Measurements from ENCODE around the gene FAM174C.
"Not testable (repeated sequence)": the region's sequence is repeated elsewhere in the genome, so short reads cannot be mapped to it uniquely, and the experiment has no call there.

Gene FAM174C

DNA sequence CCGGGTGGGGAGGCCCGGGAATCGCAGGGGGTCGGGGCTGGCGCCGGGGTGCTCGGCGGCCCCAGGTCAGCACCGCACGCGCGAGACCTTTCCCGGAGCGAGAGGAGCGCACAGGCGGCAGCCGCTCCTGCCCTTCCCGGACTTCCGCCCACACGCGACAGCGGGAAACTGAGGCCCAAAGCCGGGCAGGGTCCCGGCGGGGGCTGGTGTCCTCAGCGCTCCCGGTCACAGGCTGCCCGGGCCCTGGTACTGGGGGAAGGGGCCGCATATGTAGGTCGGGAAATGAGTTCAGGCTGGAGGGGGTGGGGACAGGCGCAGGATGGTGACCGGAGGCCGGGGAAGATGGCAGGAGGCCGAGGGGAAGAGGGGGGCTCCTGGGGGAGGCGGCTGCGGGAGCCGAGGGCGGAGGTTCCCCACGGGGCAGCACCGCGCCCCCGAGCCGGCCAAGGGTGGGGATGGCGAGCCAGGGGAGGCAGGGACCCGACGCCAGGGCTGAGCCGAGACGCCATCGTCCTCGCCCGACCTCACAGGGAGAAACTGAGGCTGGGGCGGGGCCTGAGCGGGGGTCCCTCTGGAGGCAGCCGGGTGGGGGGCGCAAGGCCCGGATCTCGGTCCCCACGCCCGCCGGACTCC lies 38.2 kb upstream of the FAM174C start:
- DNase-seq (ENCODE audit: low read depth) = no peak

DNA sequence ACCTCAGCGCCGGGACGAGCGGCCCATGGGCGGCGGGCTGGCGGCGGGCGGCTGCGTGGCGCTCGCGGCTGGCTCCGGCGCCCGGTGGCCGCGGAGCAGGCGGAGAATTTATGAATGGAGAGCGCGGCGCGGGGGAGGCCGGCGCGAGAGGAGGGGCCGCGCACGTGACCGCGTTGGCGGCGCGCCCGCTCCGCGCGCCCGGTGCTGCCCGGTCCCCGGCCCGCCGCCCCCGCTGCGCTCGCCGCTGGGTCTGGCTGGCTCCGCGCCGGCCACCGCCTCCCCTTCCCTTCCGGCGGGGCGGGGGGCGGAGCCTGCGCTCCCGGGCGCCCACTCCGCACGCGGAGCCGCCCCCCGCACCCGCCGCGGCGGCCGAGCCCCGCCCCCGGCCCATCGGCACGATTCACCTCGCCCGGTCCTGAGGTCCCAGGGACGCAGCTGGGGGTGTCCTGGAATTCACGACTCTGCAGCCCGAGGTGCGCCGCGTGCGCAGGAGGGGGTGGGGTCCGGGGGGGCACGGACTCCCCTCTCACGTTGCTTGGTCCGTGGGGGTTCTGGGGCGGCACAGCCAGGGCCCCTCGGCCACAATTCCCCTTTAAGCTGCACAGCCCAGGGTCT lies 37.5 kb upstream of the FAM174C start, which contains the start of gene CBARP:
TSS of gene CBARP (minus strand) at position 252 of the 615 bp plus-strand sequence. CDS start 1,905 bp downstream, outside the sequence.
- no peak for DNase-seq (ENCODE audit: low read depth)

DNA sequence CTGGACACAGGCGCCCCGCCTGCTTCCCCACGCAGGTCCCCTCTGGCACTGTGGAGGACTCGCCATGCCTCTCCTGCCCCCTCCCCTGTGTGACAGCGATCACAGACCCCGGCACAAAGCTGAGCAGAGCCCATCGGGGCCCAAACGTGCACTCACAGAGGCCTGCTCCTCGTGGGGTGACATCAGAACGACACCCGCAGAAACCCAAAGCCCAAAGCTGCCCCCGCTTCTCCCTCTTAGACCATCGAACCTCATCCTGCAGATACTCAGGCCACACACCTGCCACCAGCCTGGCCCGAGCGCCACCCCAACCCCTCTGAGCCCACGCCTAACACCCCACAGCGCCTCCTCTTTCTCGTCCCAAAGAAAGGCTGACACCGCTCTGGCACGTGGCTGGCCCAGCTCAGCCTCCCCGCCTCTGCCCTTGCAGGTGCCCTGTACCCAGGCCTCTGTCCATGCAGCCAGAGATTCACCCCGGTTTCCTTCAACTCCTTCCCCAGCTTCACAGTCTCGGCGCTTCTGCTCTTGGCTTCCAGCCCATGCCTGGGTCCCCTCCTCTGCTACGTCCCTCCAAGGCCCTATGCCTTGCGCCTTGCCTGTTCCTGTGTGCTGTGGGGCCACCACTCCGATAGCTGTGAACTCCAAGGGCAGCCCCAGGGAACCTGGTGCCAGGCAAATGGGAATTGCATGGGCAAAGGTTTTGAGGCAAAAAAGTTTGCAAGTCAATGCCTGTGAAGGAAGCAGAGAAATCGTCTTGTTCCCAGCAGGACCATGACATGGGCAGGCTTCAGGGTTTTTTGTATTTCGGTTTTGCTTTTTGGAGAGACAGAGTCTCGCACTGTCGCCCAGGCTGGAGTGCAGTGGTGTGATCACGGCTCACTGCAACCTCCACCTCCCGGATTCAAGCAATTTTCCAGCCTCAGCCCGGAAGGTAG lies 36.7 kb upstream of the FAM174C start:
- no peak for DNase-seq (ENCODE audit: low read depth)

DNA sequence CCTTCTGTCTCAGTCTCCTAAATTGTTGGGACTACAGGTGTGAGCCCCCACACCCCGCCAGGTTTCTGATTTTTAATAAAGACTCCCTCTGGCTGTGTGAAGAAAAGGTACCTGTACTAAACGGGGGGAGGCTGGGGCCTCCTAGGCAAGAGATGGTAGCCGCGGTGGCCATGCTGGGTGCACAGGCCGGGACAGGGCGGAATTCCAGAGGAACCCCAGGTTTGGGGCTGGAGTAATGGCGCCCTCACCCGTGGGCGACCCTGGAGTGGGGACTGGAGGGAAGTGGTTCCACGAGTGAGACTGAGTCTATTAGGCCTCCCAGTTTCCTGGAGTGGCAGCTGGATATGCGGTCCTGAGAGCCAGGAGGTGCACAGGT lies 35.9 kb upstream of the FAM174C start:
- DNase-seq (ENCODE audit: low read depth) = no peak

DNA sequence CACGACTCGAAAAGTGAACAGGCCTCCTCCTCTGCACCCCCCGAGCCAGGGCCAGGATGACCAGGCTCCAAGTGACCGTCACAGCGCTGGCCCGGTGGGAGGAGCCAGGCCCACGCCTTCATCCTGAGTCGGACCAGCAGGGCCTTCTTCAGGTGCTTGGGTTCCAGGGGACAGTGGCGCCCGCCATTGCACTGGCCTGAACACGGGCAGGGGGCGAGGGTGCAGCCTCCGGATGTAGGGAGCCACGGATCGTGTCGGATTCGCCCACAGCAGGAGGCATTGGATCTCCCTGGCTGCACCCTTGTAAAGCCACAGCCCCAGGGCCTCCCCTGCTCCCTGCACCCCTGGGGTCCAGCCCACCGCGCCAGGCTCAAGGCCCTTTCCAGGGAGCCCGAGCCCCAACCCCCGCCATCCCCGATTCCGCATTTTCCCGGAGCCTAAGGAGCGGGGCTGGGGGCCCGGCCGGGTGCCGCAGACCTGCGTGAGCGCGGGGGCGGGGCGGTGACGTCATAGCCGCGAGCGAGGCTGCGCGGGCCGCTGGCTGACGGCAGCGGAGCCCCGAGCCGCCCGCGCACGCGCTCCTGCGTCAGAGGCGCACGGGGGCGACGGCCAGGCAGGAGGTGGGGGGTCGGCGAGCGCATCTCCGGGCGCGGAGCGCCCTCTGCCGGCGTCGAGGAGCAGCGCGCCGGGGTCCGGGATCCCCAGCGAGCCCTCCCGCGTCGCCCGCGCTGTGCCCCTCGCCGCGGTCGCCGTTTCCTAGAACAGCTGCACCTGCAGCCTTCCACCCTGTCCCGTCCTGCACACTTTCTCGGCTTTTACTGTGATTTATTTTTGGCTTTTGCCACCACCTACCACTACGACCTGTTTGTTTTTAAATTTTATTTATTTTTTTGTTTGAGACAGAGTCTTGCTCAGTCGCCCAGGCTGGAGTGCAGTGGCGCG lies 35.3 kb upstream of the FAM174C start:
- DNase-seq (ENCODE audit: low read depth) = peak; percentile 96

DNA sequence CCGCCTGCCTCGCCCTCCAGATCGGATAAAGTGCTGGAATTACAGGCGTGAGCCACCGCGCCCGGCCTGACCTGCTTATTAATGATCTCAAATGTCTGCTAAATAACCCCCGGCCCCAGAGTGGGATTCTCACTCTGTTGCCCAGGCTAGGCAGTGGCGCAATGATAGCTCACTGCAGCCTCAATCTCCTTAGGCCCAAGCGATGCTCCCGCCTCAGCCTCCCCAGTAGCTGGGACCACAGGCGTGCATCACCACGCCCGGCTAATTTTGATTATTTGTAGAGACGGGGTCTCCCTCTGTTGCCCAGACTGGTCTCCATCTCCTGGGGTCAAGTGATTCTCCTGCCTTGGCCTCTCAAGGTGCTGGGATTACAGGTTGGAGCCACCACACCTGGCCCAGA lies 34.4 kb upstream of the FAM174C start:
- no peak for DNase-seq (ENCODE audit: low read depth)

DNA sequence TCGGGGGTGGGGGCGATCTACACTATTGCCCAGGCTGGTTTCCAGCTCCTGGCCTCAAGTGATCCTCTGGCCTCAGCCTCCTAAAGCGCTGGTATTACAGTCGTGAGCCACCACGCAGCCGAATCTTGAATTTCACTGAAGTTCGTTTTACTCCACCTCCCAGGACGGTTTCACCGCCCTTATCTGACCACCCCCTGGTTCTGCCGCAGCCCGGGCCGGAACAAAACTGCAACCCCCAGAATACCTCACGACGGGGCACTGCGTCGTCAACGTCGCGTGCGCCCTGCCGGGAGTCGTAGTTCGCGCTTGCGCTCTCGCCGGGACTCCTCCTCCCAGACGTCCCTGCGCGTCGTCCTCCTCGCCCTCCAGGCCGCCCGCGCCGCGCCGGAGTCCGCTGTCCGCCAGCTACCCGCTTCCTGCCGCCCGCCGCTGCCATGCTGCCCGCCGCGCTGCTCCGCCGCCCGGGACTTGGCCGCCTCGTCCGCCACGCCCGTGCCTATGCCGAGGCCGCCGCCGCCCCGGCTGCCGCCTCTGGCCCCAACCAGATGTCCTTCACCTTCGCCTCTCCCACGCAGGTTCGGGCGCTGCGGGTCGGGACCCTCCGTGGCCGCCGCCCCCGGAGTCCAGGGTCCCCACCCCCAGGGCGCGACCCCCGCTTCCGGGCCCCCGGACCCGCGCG lies 33.8 kb upstream of the FAM174C start, which contains the start of gene ATP5F1D:
TSS of gene ATP5F1D (plus strand) at position 335 of the 679 bp plus-strand sequence. CDS start at position 435, 100 bp downstream.
- DNase-seq (ENCODE audit: low read depth) = peak; percentile 97

DNA sequence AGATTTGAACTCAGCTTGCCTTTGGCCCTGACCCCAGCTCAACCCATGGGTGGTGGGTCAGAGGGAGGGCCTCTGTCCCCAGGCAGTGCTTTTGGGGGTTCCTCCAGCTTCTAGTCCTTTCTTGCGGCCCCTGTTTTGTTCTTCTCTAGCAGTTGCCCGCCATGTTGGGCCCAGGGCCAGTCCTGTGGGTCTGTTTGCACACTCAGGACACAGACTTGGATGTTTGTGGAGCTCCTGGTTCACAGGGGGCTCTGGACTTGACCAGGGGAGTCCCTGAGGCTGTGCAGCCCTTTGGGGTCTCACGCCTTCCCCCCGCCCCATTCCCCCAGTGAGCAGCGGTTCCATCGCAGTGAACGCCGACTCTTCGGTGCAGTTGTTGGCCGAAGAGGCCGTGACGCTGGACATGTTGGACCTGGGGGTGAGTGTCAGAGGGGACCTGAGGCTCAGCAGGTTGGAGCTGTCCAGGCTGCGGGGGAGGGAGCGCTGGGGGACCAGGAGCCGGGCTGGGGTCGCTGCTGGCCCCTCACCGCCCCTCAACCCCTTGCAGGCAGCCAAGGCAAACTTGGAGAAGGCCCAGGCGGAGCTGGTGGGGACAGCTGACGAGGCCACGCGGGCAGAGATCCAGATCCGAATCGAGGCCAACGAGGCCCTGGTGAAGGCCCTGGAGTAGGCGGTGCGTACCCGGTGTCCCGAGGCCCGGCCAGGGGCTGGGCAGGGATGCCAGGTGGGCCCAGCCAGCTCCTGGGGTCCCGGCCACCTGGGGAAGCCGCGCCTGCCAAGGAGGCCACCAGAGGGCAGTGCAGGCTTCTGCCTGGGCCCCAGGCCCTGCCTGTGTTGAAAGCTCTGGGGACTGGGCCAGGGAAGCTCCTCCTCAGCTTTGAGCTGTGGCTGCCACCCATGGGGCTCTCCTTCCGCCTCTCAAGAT lies 31.3 kb upstream of the FAM174C start:
- DNase-seq (ENCODE audit: low read depth) = peak; percentile 86

DNA sequence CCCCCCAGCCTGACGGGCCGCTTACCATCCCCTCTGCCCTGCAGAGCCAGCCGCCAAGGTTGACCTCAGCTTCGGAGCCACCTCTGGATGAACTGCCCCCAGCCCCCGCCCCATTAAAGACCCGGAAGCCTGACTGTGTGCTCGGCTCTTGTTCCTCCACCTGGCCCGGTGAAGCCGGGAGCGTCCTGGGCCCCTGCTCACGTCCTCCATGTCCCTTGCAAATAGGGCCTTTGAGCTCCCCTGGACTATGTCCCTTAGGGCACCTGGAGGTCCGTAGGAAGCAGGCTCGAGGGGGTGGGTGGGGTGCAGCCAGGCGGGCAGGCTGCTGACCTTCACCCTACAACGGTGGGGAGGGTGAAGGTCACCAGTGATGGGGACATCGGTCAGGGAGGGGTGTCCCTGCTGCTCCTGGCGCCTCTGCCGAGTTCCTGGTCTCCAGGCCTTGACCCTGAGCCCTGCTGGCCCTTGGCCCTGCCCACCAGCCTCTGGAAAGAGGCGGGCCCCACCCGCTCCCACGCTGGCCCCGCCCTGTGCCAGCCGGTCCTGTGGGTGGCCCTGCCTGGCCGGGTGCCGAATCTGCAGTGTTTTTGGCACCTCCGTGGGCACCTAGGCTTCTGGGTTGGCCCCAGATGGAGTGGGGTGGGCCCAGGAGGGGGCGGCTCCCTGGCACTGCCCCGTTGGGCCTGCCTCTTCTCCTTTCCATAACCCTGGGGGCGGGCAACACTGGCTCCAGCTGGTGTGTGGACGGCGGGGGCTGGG lies 30.5 kb upstream of the FAM174C start:
- DNase-seq (ENCODE audit: low read depth) = no peak

DNA sequence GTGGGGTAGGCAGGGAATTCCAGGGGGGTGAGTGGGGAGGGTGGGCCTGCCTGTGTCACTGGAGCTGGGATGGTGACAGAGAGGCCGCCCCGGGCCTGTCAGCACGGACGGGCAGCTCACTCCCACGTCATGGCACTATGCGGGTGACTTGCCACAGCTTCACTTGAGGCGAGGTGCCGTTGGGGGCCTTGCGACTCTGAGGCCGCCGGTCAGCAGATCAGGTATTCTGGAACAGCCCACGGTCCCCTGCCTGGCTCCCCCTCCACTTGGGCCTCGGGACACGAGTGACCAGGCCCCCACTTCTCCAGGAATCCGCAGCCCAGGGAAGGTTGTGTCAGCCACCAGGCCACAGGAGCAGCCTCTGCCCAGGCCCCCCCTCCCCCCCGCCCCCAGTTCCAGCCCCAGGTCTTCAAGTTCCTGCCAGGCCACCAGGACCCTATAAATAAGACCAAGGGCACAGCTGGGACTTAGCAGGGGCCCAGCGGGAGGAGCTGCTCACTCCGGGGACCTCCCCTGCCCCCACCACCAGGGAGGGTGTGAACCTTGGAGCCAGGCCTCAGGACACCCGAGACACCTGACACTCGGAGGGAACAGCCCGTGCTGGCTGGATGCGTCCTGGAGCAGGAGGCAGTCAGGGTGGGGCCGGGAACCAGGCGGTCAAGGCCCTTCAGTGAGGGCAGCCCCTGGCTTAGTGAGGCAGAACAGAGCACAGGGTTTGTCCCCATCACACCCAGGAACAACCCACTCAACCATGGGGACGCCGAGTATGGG lies 29.7 kb upstream of the FAM174C start:
- DNase-seq (ENCODE audit: low read depth) = no peak

DNA sequence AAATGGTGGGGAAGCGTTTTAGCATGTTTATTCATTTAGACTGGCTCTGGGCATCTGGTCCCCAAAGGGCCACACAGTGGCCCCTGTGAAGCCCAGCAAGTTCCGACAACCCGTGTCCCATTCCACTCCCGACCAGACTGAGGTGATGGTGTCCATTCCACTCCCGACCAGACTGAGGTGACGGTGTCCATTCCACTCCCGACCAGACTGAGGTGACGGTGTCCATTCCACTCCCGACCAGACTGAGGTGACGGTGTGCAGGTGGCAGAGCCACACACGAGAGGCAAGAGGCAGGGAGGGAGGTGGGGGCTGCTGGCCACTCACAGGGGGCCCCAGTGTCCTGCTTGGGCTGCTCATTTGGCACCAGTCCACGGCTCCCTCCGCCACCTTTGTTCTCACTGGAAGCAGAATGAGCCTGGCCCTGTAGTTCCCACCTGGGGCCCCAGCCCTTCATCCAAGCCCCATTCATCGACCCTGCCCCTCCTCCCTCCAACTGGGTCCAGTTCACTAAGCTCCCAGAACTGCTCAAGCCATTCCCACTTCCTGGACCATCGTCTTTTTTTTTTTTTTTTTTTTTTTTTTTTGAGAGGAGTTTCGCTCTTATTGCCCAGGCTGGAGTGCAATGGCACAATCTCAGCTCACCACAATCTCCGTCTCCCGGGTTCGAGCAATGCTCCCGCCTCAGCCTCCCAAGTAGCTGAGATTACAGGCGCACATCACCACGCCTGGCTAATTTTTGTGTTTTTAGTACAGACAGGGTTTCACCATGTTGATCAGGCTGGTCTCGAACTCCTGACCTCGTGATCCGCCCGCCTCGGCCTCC lies 28.9 kb upstream of the FAM174C start:
- not testable (repeated sequence) for DNase-seq (ENCODE audit: low read depth)

DNA sequence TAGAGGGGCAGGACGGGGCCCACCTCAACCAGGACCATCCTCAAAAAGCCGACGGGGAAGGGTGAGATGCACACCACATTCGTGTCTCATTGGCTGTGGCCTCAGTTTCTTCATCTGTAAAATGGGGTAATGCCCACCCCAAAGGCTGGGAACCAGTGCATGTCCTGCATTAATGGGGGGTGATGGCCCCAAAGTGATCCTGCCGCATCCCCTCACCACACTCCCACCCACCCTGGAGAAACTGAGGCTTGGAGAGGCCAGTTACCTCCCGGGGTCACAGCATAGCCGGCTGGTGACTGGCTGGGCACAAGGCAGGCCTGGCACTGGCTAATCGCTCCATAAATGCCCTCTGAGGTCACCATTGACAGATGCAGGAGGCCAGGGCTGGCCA lies 27.6 kb upstream of the FAM174C start:
- DNase-seq (ENCODE audit: low read depth) = no peak

DNA sequence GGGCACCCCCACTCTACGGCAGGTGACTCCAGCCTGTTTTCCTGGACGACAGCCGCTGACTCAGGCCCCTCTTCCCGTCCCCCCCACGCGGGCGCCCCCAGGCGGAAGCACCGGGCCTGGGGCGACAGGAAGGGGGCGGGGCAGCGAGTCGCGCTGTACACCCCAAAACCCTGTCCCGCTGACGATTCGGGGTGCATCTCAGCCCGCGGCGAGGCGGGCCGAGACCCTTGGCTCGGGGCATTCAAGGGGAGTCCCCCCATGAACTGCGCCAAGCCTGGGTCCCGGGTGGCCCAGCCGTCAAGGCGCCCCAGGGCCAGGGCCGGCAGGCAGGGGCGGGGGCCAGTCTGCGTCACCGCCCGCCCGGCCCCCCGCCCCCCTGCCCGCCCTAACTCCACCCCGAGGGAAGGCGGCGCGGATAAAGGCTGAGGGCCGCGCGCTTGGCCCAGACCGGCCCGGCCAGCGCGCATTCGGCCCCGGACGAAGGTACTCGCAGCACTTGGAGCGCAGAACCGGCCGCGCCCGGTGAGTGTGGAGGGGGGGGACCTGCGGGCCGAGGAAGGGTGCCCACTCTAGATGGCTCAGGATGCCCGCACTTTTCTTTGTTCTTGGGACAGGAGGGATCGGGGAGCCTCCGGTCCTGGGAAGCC lies 27.1 kb upstream of the FAM174C start, which contains the start of gene MIDN:
TSS of gene MIDN (plus strand) at position 445 of the 647 bp plus-strand sequence. CDS start 1,714 bp downstream, outside the sequence.
- no peak for DNase-seq (ENCODE audit: low read depth)

DNA sequence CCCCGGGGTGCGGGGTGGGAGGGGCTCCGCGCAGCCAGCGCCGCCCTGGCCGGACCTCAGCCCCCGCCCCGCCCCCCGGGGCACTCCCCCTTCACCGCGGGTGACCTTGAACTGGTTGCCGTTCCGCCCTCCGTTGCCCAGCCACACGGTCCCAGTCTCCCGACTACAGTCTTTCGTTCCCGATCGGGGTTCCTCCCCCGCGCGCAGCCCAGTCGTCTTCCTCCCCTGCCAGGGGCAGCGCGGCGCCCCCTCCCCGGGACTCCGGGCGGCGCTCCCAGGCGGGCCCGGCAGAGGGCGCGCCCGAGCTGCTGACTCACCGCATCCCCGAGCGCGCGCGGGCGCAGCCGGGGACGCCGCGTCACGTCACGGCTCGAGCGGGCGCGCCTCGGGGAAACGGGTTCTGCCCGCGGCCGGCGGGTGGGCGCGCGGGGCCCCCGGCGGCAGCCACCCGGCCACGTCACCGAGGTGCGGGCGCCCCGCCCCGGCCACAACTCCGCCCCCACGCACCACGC lies 26.5 kb upstream of the FAM174C start:
- DNase-seq (ENCODE audit: low read depth) = peak; percentile 73

DNA sequence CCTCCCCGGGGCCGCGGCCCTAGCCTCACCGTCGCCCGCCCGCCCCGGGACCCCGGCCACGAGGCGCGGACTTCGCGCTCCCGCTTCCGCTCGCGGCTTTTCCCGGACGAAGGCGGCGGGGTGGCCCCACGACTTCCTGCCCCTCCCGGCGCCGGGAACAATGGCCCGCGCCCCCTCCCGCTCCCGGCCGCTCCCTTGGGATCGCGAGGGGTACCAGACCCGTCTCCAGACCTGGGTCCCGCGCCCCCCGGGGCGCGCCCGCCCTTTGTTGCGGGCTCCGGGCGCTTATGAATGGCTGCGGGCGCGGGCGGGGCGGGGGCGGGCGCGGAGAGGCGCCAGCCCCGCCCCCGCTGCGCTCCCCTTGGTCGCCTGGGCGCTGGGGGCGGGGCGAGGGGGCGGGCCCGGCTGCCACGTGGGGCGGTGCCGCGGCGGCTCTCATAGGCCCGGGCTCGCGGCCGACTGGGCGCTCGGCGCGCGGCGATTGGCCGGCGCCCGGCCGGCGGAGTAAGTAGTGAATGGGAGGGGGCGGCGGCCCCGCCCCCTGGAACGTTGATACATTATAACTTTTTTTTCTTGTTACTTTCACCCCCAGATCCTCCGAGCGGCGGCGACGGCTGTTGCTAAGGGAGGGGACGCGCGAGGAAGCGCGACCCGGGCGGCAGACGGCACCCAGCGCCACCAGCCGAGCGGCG lies 25.9 kb upstream of the FAM174C start:
- peak; percentile 90 for DNase-seq (ENCODE audit: low read depth)

DNA sequence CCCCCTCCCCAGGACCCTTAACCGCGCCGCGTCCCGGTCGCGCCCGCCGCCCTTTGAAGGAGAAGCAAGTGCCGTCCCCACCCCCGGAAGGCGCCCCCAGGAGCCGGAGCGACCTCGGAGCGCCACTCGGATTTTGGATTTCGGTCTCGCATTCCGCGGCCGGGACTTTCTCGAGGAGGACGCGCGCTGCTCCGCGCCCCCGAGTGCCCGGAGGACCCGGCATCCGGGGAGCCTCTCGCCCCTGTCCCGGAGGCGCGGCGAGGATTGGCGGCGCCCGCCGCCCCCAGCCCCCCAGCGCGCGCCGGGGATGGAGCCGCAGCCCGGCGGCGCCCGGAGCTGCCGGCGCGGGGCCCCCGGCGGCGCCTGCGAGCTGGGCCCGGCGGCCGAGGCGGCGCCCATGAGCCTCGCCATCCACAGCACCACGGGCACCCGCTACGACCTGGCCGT lies 25.3 kb upstream of the FAM174C start:
- DNase-seq (ENCODE audit: low read depth) = no peak
